Hematopoietic multipotent progenitor cell treated with erythropoietin and hydrocortisone succinate and interleukin-3 and kit ligand, for 6 days (in vitro differentiated cells): ENCODE data around the gene TPRN.
A peak's percentile ranks its signal among the peaks of the same experiment; 100 is the strongest.

Experiments
- DNase-seq: peaks from one replicate; pipeline ENCODE4 v3.0.0-alpha.2; 2015

Gene TPRN

GRCh38 chr9:137188086-137188489 lies 12.5 kb downstream of the TPRN start:
- no peak for DNase-seq

- DNase-seq: no peak
These were observed 13.2 kb downstream of the TPRN start for GRCh38 chr9:137187386-137187785.

GRCh38 chr9:137186385-137186784 lies 14.2 kb downstream of the TPRN start:
- DNase-seq: peak; percentile 42

GRCh38 chr9:137185921-137186320 lies 14.6 kb downstream of the TPRN start:
- no peak for DNase-seq

- DNase-seq: no peak
These were observed 15.5 kb downstream of the TPRN start for GRCh38 chr9:137184881-137185660.

- DNase-seq: no peak
These were observed 16.5 kb downstream of the TPRN start for GRCh38 chr9:137183980-137184595.

GRCh38 chr9:137182836-137183235 lies 17.7 kb downstream of the TPRN start:
- no peak for DNase-seq

- no peak for DNase-seq
These were observed 18.9 kb downstream of the TPRN start for GRCh38 chr9:137181680-137182079.

- no peak for DNase-seq
These were observed 20.1 kb downstream of the TPRN start for GRCh38 chr9:137180491-137180890.

- DNase-seq: no peak
These were observed 20.8 kb downstream of the TPRN start for GRCh38 chr9:137179761-137180160.

GRCh38 chr9:137178939-137179630 lies 21.5 kb downstream of the TPRN start:
- no peak for DNase-seq

- DNase-seq: no peak
These were observed 22.2 kb downstream of the TPRN start for GRCh38 chr9:137178201-137178938.

- peak; percentile 68 for DNase-seq
These were observed 24.0 kb downstream of the TPRN start for GRCh38 chr9:137176302-137177182.

- DNase-seq: no peak
These were observed 25.1 kb downstream of the TPRN start for GRCh38 chr9:137175345-137175961.

GRCh38 chr9:137174722-137175293 lies 25.7 kb downstream of the TPRN start:
- no peak for DNase-seq

- no peak for DNase-seq
These were observed 26.5 kb downstream of the TPRN start for GRCh38 chr9:137173796-137174664.

GRCh38 chr9:137172901-137173795 lies 27.4 kb downstream of the TPRN start:
- no peak for DNase-seq

- no peak for DNase-seq
These were observed 29.2 kb downstream of the TPRN start for GRCh38 chr9:137171149-137171900.
